ENCODE results near the gene PDXK. TPM values are rescaled to one million over a fixed set of nuclear protein-coding genes. Genes with fewer than 3 reads are reported as not detected.

The PDXK gene
- polyA plus RNA-seq, 1 experiment: 129 TPM

DNA sequence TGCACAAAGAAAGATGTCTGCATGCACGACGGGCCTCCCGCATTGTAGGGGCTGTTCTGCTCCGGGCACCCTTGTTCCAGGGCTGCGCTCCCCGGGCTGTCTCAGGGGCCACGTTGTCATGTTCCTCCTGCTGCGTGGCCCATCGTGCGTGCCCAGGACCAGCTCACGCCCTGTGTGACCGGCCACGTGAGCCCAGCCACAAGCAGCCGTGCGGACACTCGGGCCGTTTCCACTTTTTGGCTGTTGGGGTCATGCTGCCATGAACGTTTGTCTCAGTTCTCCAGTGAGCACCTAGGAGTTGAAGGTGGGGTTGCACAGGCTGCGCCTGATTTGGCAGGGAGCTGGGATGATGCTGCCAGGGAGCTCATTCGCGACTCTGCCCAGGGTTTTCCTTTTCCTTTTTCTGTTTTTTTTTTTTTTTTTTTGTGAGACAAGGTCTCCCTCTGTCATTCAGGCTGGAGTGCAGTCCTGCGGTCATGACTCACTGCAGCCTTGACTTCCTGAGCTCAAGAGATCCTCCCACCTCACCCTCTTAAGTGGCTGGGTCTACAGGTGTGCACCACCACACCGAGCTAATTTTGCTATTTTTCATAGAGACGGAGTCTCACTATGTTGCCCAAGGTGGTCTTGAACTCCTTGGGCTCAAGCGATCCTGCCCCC is 17.4 kb downstream of the PDXK start:
- H3K27ac ChIP-seq (ENCODE audit: low read depth, low read length): no peak overlapping the region
- no peak overlapping the region for H3K4me3 ChIP-seq (ENCODE audit: low read depth, low read length)
- no peaks in the 10 kb centered on the region for H3K27me3 ChIP-seq (ENCODE audit: control insufficient read depth, insufficient read depth, low read length)
- DNase-seq (ENCODE audit: low read depth, low spot score): no peak
- H3K9me3 ChIP-seq (ENCODE audit: control insufficient read depth, insufficient read depth, low read length): peaks cover 8% of the 10 kb centered on the region; the same call in 1 of the 2 replicates
- ChIA-PET CTCF (no interaction called here), POLR2A (interaction anchor here (0.6 kb wide), 1 partner anchor 8 kb away, joined by 3 read pairs; no protein-coding TSS in a partner anchor)
- TF ChIP-seq, protein P1, sequence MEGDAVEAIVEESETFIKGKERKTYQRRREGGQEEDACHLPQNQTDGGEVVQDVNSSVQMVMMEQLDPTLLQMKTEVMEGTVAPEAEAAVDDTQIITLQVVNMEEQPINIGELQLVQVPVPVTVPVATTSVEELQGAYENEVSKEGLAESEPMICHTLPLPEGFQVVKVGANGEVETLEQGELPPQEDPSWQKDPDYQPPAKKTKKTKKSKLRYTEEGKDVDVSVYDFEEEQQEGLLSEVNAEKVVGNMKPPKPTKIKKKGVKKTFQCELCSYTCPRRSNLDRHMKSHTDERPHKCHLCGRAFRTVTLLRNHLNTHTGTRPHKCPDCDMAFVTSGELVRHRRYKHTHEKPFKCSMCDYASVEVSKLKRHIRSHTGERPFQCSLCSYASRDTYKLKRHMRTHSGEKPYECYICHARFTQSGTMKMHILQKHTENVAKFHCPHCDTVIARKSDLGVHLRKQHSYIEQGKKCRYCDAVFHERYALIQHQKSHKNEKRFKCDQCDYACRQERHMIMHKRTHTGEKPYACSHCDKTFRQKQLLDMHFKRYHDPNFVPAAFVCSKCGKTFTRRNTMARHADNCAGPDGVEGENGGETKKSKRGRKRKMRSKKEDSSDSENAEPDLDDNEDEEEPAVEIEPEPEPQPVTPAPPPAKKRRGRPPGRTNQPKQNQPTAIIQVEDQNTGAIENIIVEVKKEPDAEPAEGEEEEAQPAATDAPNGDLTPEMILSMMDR (IDR thresholded peaks at IDR 0.05; ENCODE audit: low read depth, low read length): no peak

DNA sequence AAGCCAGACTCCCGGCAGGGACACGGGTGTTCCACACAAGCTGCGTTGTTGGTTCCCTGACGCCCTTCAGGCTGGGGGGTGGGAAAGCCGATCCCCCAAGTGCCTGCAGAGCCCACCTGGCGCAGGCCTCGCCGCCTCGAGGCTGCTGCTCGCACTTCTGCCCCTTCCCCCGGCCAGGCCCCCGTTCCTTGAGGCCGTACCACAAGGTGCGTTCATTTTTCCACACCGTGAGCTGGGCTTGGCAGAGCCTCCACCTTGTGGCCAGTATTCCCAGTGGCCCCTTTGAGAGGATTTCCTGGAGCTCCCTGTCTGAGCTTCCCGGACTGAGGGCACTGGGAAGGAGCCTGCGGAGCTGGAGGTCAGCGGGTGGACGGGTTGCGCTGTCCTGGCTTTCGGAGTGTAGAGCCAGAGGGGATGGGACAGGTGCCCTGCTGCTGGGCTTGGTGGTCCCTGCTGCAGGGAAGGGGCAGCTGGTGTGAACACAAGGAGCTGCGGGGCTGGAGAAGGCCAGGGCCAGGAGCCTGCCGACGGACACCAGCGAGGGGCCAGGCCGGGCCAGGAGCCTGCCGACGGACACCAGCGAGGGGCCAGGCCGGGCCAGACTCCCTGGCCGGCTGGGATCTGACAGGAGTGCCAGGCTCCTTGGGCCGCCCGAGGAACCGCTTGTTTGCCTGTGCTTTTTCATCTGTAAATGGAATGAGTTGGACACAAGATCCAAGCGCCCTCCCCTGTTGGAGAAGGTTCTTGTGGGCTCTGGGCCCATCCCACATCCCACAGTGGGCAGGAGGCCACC is 18.4 kb downstream of the PDXK start:
- no peak for DNase-seq (ENCODE audit: low read depth, low spot score)

GRCh38 chr21:43739621-43740435 is 20.9 kb downstream of the PDXK start:
- ChIA-PET CTCF (no interaction called here), POLR2A (interaction anchor here (0.8 to 1.0 kb wide), 2 partner anchors 11 to 26 kb away, joined by 3 to 8 read pairs; no protein-coding TSS in a partner anchor)

More for the DNA sequence above, 18.4 kb downstream of the PDXK start:
- Histone ChIP-seq H3K9me3 (ENCODE audit: control insufficient read depth, insufficient read depth, low read length) (peaks cover 8% of the 10 kb centered on the region; the same call in 1 of the 2 replicates), H3K4me3 (ENCODE audit: low read depth, low read length) (no peak overlapping the region), H3K27ac (ENCODE audit: low read depth, low read length) (no peak overlapping the region), H3K27me3 (ENCODE audit: control insufficient read depth, insufficient read depth, low read length) (no peaks in the 10 kb centered on the region)
- TF ChIP-seq, protein P1 (IDR thresholded peaks at IDR 0.05; ENCODE audit: low read depth, low read length): no peak
- ChIA-PET CTCF (no interaction called here), POLR2A (no interaction called here)

DNA sequence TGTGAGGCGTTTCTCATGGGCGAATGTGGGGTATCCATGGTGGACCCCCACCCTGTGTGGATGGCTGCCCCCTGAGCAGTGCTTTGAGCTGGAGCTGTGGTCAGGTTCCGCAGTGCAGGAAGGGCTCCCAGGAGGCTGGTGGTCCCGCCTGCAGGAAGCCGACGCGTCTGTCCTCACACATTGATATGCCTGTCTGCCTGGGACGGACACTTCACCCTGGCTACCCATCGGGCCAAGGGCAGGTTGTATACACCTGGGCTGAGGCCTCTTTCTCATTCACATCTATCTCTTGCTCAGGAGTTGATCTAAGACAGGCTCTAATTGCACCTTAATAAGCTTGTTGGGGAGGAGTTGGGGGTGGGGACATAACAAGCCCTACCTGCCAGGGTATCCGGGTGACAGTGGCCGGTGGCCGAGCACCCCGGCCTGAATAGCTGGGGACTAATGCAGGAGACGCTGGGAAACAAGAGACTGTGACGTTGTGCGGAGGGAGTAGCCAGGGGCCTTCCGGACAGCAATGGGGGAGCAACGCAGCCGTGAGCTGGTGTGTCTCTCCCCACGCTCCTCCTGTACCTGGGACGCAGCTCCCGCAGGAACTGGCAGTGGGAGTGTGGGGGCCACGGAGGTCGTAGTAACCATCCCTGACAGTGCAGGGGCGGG is 21.7 kb downstream of the PDXK start:
- DNase-seq (ENCODE audit: low read depth, low spot score): no peak
- POLR2A ChIA-PET: interaction anchor here (0.5 to 1.0 kb wide), 3 partner anchors 12 to 126 kb away, joined by 3 to 8 read pairs (median 4); no protein-coding TSS in a partner anchor
- Histone ChIP-seq H3K27me3 (ENCODE audit: control insufficient read depth, insufficient read depth, low read length) (no peaks in the 10 kb centered on the region), H3K27ac (ENCODE audit: low read depth, low read length) (peak overlapping the region; percentile 31), H3K4me3 (ENCODE audit: low read depth, low read length) (no peak overlapping the region), H3K9me3 (ENCODE audit: control insufficient read depth, insufficient read depth, low read length) (peaks cover 8% of the 10 kb centered on the region; the same call in 1 of the 2 replicates)
- TF ChIP-seq, protein P1 (IDR thresholded peaks at IDR 0.05; ENCODE audit: low read depth, low read length): no peak
- CTCF ChIA-PET: interaction anchor here (0.7 kb wide), 1 partner anchor 12 kb away, joined by 3 read pairs; no protein-coding TSS in a partner anchor

More at GRCh38 chr21:43739621-43740435, 20.9 kb downstream of the PDXK start:
- H3K27me3 ChIP-seq (ENCODE audit: control insufficient read depth, insufficient read depth, low read length): no peaks in the 10 kb centered on the region
- peaks cover 8% of the 10 kb centered on the region; the same call in 1 of the 2 replicates for H3K9me3 ChIP-seq (ENCODE audit: control insufficient read depth, insufficient read depth, low read length)
- no peak for DNase-seq (ENCODE audit: low read depth, low spot score)
- peak overlapping the region; percentile 31 for H3K27ac ChIP-seq (ENCODE audit: low read depth, low read length)
- H3K4me3 ChIP-seq (ENCODE audit: low read depth, low read length): no peak overlapping the region
- TF ChIP-seq, protein P1 (IDR thresholded peaks at IDR 0.05; ENCODE audit: low read depth, low read length): no peak

Measured in AG04450 (cell line).